Measurements from ENCODE around the gene RDH12. TPM values are rescaled to one million over a fixed set of nuclear protein-coding genes. Genes with fewer than 3 reads are reported as not detected.
"Not testable (repeated sequence)": the region's sequence is repeated elsewhere in the genome, so short reads cannot be mapped to it uniquely, and the experiment has no call there.

Gene RDH12
- total RNA-seq, 1 donor from 2014 or later = 1.7 TPM

- Mint-ChIP-seq H3K36me3 (ENCODE audit: insufficient read depth) (no peaks in the 10 kb centered on the region), H3K4me1 (ENCODE audit: low read depth) (peaks cover 10% of the 10 kb centered on the region), H3K27ac (no peak overlapping the region), H3K4me3 (ENCODE audit: low read depth) (no peak overlapping the region), H3K9me3 (ENCODE audit: low read depth) (no peaks in the 10 kb centered on the region), H3K27me3 (no peaks in the 10 kb centered on the region)
- TF ChIP-seq CTCF (IDR thresholded peaks at IDR 0.05; ENCODE audit: unreplicated experiment) = no peak
- no peak for DNase-seq (ENCODE audit: low spot score, unreplicated experiment)
Observed at GRCh38 chr14:67717048-67717447, 15.4 kb downstream of the RDH12 start.

- H3K27ac Mint-ChIP-seq = no peak overlapping the region
- no peaks in the 10 kb centered on the region for H3K36me3 Mint-ChIP-seq (ENCODE audit: insufficient read depth)
- no peak for TF ChIP-seq CTCF (IDR thresholded peaks at IDR 0.05; ENCODE audit: unreplicated experiment)
- H3K4me1 Mint-ChIP-seq (ENCODE audit: low read depth) = peaks cover 16% of the 10 kb centered on the region
- H3K4me3 Mint-ChIP-seq (ENCODE audit: low read depth) = no peak overlapping the region
- DNase-seq (ENCODE audit: low spot score, unreplicated experiment) = no peak
- H3K9me3 Mint-ChIP-seq (ENCODE audit: low read depth) = no peaks in the 10 kb centered on the region
- H3K27me3 Mint-ChIP-seq = no peaks in the 10 kb centered on the region
Observed at GRCh38 chr14:67718265-67718664, 16.6 kb downstream of the RDH12 start.

- H3K27me3 Mint-ChIP-seq; DNase-seq (ENCODE audit: low spot score, unreplicated experiment); H3K27ac Mint-ChIP-seq; H3K9me3 Mint-ChIP-seq (ENCODE audit: low read depth); H3K4me3 Mint-ChIP-seq (ENCODE audit: low read depth); H3K36me3 Mint-ChIP-seq (ENCODE audit: insufficient read depth): not testable (repeated sequence)
- peaks cover 17% of the 10 kb centered on the region for H3K4me1 Mint-ChIP-seq (ENCODE audit: low read depth)
Observed at GRCh38 chr14:67719385-67719784, 17.7 kb downstream of the RDH12 start.

- Mint-ChIP-seq H3K36me3 (ENCODE audit: insufficient read depth) (no peaks in the 10 kb centered on the region), H3K9me3 (ENCODE audit: low read depth) (no peaks in the 10 kb centered on the region), H3K27me3 (no peaks in the 10 kb centered on the region), H3K4me1 (ENCODE audit: low read depth) (peaks cover 17% of the 10 kb centered on the region), H3K4me3 (ENCODE audit: low read depth) (no peak overlapping the region), H3K27ac (no peak overlapping the region)
- no peak for DNase-seq (ENCODE audit: low spot score, unreplicated experiment)
- no peak for TF ChIP-seq CTCF (IDR thresholded peaks at IDR 0.05; ENCODE audit: unreplicated experiment)
Observed at GRCh38 chr14:67719866-67720265, 18.2 kb downstream of the RDH12 start.

- Mint-ChIP-seq H3K27me3 (no peaks in the 10 kb centered on the region), H3K27ac (no peak overlapping the region), H3K4me1 (ENCODE audit: low read depth) (peaks cover 17% of the 10 kb centered on the region), H3K36me3 (ENCODE audit: insufficient read depth) (no peaks in the 10 kb centered on the region), H3K9me3 (ENCODE audit: low read depth) (no peaks in the 10 kb centered on the region), H3K4me3 (ENCODE audit: low read depth) (no peak overlapping the region)
- DNase-seq (ENCODE audit: low spot score, unreplicated experiment) = no peak
- TF ChIP-seq CTCF (IDR thresholded peaks at IDR 0.05; ENCODE audit: unreplicated experiment) = no peak
Observed at GRCh38 chr14:67721875-67722274, 20.2 kb downstream of the RDH12 start.

GRCh38 chr14:67722293-67722692, 20.6 kb downstream of the RDH12 start:
- H3K36me3 Mint-ChIP-seq (ENCODE audit: insufficient read depth) = no peaks in the 10 kb centered on the region
- H3K27me3 Mint-ChIP-seq = no peaks in the 10 kb centered on the region
- no peak for TF ChIP-seq CTCF (IDR thresholded peaks at IDR 0.05; ENCODE audit: unreplicated experiment)
- H3K4me1 Mint-ChIP-seq (ENCODE audit: low read depth) = peaks cover 17% of the 10 kb centered on the region
- no peak overlapping the region for H3K4me3 Mint-ChIP-seq (ENCODE audit: low read depth)
- H3K27ac Mint-ChIP-seq = no peak overlapping the region
- no peaks in the 10 kb centered on the region for H3K9me3 Mint-ChIP-seq (ENCODE audit: low read depth)
- DNase-seq (ENCODE audit: low spot score, unreplicated experiment) = no peak
